DND-41 (cell line): Measurements from ENCODE around the gene COL13A1.

ENCODE experiments used
- ATAC-seq: fragments of 200-7000 bp; cut with Tn5 transposase; 3 replicates; pipeline ENCODE4 v1.9.1; 2021; ENCODE audit warnings: low read depth; ENCODE audit not compliant: insufficient read depth
- DNase-seq: peaks from one replicate; pipeline ENCODE4 v3.0.0-alpha.2; 2020
- H2AFZ ChIP-seq: 2 replicates; pipeline ENCODE4 v1.6.0; 2012; ENCODE audit warnings: low read depth, low read length
- H3K27ac ChIP-seq: 2 replicates; pipeline ENCODE4 v1.5.1; 2012; ENCODE audit warnings: low read length, inconsistent platforms
- H3K27me3 ChIP-seq: fragments of 200-600 bp; sonication (generic); 2 replicates; pipeline ENCODE4 v1.6.0; 2012; ENCODE audit warnings: low read length, mild to moderate bottlenecking, inconsistent platforms; ENCODE audit not compliant: insufficient read depth, poor library complexity
- H3K36me3 ChIP-seq: 2 replicates; pipeline ENCODE4 v1.5.1; 2012; ENCODE audit warnings: low read length, inconsistent platforms; ENCODE audit not compliant: insufficient read depth
- H3K4me1 ChIP-seq: 2 replicates; pipeline ENCODE4 v1.5.1; 2012; ENCODE audit warnings: mild to moderate bottlenecking, low read length; ENCODE audit not compliant: insufficient read depth
- H3K4me2 ChIP-seq: 2 replicates; pipeline ENCODE4 v1.6.0; 2012; ENCODE audit warnings: mild to moderate bottlenecking, moderate library complexity, low read length, inconsistent platforms; ENCODE audit not compliant: insufficient read depth
- H3K4me3 ChIP-seq, 2 experiments: fragments of 200-600 bp in 1 of 2; shearing (Covaris generic) in 1 of 2; 2 replicates each; pipeline ENCODE4 v1.5.1; 2012 to 2016; ENCODE audit warnings: inconsistent platforms in 2 of 2, low read length in 2 of 2, mild to moderate bottlenecking in 2 of 2, low read depth in 1 of 2, moderate library complexity in 1 of 2
- H3K79me2 ChIP-seq: 2 replicates; pipeline ENCODE4 v1.6.0; 2012; ENCODE audit warnings: low read length, inconsistent platforms; ENCODE audit not compliant: insufficient read depth
- H3K9ac ChIP-seq: 2 replicates; pipeline ENCODE4 v1.6.0; 2012; ENCODE audit warnings: low read depth, mild to moderate bottlenecking, inconsistent platforms, low read length, moderate library complexity
- H3K9me3 ChIP-seq: 2 replicates; pipeline ENCODE4 v1.5.1; 2012; ENCODE audit warnings: low read length, moderate library complexity, mild to moderate bottlenecking, inconsistent platforms; ENCODE audit not compliant: insufficient read depth, severe bottlenecking
- H4K20me1 ChIP-seq: 2 replicates; pipeline ENCODE4 v1.6.0; 2012; ENCODE audit warnings: low read length; ENCODE audit not compliant: insufficient read depth
- EZH2 ChIP-seq: IDR thresholded peaks from 3 replicates; pipeline ENCODE4 v1.6.1; 2012; ENCODE audit warnings: borderline replicate concordance, low read depth, mild to moderate bottlenecking, moderate library complexity, low read length, inconsistent platforms; ENCODE audit not compliant: severe bottlenecking
- TF ChIP-seq, protein P1 (sequence below): IDR thresholded peaks from 2 replicates; pipeline ENCODE4 v1.5.1; 2012; ENCODE audit warnings: borderline replicate concordance, low read length, moderate library complexity, mild to moderate bottlenecking; ENCODE audit not compliant: poor library complexity, severe bottlenecking; ENCODE audit errors: extremely low read depth

Gene COL13A1

DNA sequence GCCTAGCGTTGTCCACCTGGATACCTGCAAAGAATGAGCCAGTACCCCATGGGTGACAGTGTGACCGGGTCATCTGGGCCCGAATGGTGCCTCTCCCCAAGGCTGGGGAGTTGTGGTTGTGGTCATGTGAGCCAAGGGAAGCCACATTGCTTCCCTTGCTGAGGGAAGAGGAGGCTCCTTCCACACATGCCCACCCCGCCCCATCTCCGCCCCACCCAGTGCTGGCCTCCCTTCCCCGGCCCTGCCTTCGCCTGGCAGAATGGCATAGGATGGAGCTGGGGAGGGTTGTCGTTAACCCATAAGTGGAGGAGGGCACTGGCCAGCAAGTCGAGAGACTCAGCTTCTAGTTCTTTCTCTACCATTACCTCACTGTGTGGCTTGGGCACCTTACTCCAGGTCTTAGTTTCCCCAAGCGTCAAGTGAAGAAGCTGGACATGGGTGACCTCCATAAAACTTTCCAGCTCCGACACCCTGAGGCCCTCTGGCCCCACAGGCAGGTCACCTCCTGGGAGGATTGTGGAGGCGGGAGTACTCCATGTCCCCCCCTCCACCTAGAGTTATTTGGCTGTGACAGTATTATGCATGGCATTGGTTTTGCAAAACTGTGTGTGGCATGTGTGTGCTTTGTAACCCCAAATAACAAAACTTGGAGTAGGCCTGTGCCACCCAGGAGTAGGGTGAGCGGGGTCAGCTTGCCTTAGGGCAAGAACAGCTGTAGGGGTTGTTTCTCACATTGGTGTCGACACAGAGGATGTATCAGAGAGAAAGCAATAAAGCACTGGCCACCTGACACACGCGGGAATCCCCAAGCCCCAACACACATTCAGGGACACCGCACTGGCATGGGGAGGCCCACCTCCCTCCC is 160.4 kb downstream of the COL13A1 start:
- no peaks in the 10 kb centered on the region for H3K9me3 ChIP-seq
- H3K4me3 ChIP-seq = no peak overlapping the region
- no peaks in the 10 kb centered on the region for H3K79me2 ChIP-seq
- TF ChIP-seq EZH2 = no peak
- TF ChIP-seq, protein P1, sequence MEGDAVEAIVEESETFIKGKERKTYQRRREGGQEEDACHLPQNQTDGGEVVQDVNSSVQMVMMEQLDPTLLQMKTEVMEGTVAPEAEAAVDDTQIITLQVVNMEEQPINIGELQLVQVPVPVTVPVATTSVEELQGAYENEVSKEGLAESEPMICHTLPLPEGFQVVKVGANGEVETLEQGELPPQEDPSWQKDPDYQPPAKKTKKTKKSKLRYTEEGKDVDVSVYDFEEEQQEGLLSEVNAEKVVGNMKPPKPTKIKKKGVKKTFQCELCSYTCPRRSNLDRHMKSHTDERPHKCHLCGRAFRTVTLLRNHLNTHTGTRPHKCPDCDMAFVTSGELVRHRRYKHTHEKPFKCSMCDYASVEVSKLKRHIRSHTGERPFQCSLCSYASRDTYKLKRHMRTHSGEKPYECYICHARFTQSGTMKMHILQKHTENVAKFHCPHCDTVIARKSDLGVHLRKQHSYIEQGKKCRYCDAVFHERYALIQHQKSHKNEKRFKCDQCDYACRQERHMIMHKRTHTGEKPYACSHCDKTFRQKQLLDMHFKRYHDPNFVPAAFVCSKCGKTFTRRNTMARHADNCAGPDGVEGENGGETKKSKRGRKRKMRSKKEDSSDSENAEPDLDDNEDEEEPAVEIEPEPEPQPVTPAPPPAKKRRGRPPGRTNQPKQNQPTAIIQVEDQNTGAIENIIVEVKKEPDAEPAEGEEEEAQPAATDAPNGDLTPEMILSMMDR = no peak
- H3K9ac ChIP-seq = no peak overlapping the region
- H3K4me2 ChIP-seq = no peak overlapping the region
- H3K27me3 ChIP-seq = peaks cover 3% of the 10 kb centered on the region
- DNase-seq = no peak
- no peaks in the 10 kb centered on the region for H3K4me1 ChIP-seq
- H3K27ac ChIP-seq = no peak overlapping the region
- H3K36me3 ChIP-seq = no peaks in the 10 kb centered on the region
- H2AFZ ChIP-seq = no peak overlapping the region
- H4K20me1 ChIP-seq = no peaks in the 10 kb centered on the region
- ATAC-seq = no peak

DNA sequence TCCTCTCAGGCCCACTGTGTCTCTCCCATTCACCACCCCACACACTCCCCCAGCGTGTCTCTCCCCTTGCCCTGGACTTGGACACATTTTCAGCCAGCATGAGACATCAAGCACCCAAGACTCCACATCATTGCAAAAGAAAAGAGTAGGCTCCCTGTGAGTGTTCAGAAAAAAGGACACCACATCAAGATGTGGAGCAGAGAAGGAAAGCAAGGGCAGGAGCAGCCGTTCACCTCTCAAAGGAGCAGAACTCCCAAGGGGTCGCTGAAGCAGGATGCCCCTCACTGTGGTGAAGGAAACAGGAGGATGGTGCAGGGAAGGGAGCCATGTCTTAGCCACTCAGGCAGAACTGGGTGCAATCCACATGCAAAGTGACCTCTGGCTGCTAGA is 161.0 kb downstream of the COL13A1 start:
- H3K27ac ChIP-seq = no peak overlapping the region
- no peaks in the 10 kb centered on the region for H3K4me1 ChIP-seq
- TF ChIP-seq, protein P1 = no peak
- TF ChIP-seq EZH2 = no peak
- no peak overlapping the region for H2AFZ ChIP-seq
- H3K9ac ChIP-seq = no peak overlapping the region
- no peak for DNase-seq
- no peaks in the 10 kb centered on the region for H3K9me3 ChIP-seq
- no peaks in the 10 kb centered on the region for H3K36me3 ChIP-seq
- no peaks in the 10 kb centered on the region for H4K20me1 ChIP-seq
- H3K27me3 ChIP-seq = peaks cover 3% of the 10 kb centered on the region
- ATAC-seq = no peak
- H3K79me2 ChIP-seq = no peaks in the 10 kb centered on the region
- H3K4me3 ChIP-seq = no peak overlapping the region
- H3K4me2 ChIP-seq = no peak overlapping the region

DNA sequence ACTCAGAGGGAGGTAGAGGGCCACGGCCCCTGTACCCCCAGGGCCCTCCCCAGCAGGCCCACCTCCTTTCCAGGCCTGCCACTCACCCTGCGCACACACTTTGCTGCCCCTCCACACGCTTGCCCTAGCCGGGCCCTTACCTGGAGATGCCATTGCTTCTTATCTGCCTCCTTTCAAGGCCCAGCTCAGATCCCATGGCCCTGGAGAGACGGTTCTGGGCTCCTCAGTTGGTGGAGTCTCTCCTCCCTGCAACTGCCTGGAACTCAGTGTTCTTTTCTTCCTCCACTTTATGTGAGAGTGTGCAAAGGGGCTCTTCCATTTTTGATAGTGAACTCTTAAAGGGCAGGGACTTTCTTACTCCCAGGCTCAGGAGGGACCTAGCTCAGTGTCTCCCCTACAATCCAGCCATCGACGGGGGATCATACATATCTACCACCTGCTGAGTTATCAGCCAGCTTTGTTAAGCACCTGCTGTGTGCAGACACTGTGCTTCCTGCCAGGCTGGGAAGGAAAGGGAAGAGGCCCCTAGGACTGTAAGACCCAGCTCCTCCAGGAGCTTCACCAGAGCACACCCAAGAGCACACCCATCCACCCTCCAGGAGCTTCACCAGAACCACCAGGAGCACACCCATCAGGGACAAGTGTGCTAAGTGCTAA is 161.6 kb downstream of the COL13A1 start:
- no peak for ATAC-seq
- DNase-seq = no peak
- Histone ChIP-seq H3K4me1 (no peaks in the 10 kb centered on the region), H3K9me3 (no peaks in the 10 kb centered on the region), H3K4me2 (no peak overlapping the region), H2AFZ (no peak overlapping the region), H3K27me3 (peaks cover 8% of the 10 kb centered on the region), H4K20me1 (no peaks in the 10 kb centered on the region), H3K27ac (no peak overlapping the region), H3K9ac (no peak overlapping the region), H3K36me3 (no peaks in the 10 kb centered on the region), H3K79me2 (no peaks in the 10 kb centered on the region), H3K4me3 (no peak overlapping the region)
- TF ChIP-seq, protein P1 = no peak
- TF ChIP-seq EZH2 = no peak
